ENCODE measurements around the gene PPP2R2C.

DNA sequence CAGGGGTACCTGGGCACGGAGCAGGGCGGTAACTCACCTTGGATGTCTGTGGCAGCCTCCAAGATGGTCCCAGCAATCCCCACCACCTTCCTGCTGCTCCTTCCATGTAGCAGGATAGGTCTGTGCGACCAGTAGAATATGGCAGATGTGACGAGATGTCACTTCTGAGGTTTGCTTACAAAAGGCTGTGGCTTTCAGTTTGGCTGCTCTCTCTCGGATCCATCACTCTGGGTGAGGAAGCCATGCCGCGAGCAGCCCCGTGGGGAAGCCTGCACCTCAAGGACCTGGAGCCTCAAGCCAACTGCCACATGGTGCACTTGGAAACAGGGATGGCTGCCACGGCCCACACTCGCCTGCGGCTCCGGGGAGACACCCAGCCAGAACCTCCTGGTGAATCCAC is 165.2 kb downstream of the PPP2R2C start:
- TF ChIP-seq, protein P1, sequence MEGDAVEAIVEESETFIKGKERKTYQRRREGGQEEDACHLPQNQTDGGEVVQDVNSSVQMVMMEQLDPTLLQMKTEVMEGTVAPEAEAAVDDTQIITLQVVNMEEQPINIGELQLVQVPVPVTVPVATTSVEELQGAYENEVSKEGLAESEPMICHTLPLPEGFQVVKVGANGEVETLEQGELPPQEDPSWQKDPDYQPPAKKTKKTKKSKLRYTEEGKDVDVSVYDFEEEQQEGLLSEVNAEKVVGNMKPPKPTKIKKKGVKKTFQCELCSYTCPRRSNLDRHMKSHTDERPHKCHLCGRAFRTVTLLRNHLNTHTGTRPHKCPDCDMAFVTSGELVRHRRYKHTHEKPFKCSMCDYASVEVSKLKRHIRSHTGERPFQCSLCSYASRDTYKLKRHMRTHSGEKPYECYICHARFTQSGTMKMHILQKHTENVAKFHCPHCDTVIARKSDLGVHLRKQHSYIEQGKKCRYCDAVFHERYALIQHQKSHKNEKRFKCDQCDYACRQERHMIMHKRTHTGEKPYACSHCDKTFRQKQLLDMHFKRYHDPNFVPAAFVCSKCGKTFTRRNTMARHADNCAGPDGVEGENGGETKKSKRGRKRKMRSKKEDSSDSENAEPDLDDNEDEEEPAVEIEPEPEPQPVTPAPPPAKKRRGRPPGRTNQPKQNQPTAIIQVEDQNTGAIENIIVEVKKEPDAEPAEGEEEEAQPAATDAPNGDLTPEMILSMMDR (IDR thresholded peaks at IDR 0.05): no peak
- TF ChIP-seq POLR2A (IDR thresholded peaks at IDR 0.05): no peak

All from prostate gland (tissue), 2 donors.